Hepatocyte (in vitro differentiated cells): ENCODE measurements around the gene CINP.

ENCODE experiments used
- CTCF ChIP-seq: fragments of 200-600 bp; sonication (generic); IDR thresholded peaks from 2 replicates; pipeline ENCODE4 v1.5.1; 2016; ENCODE audit warnings: antibody characterized with exemption, mild to moderate bottlenecking; ENCODE audit not compliant: poor library complexity
- EZH2 ChIP-seq: fragments of 200-600 bp; sonication (generic); IDR thresholded peaks from 2 replicates; pipeline ENCODE4 v1.6.1; 2016; ENCODE audit warnings: antibody characterized with exemption, mild to moderate bottlenecking, borderline replicate concordance
- EZH2phosphoT487 ChIP-seq: fragments of 200-600 bp; sonication (generic); IDR thresholded peaks from one replicate; pipeline ENCODE4 v1.6.1; 2018; ENCODE audit warnings: antibody characterized with exemption, mild to moderate bottlenecking, low read depth, moderate library complexity; ENCODE audit not compliant: unreplicated experiment, severe bottlenecking

- no peak for TF ChIP-seq CTCF
- TF ChIP-seq EZH2: no peak
- no peak for TF ChIP-seq EZH2phosphoT487
Measured at GRCh38 chr14:102344084-102344483, 18.6 kb downstream of the CINP start.
